SJCRH30 (cell line): ENCODE measurements around the gene CST6. TPM values are rescaled to one million over a fixed set of nuclear protein-coding genes. Genes with fewer than 3 reads are reported as not detected.
A peak's percentile ranks its signal among the peaks of the same experiment; 100 is the strongest.

Experiments used
- DNase-seq, 2 experiments: peaks; one replicate each; pipeline ENCODE4 v3.0.0-alpha.2; 2015 to 2020
- H3K27ac ChIP-seq: fragments of 250-450 bp; sonication (Bioruptor Pico); 2 replicates; pipeline ENCODE4 v1.5.1; 2020; ENCODE audit warnings: mild to moderate bottlenecking, moderate library complexity
- H3K27me3 ChIP-seq: fragments of 250-450 bp; sonication (Bioruptor Pico); 2 replicates; pipeline ENCODE4 v1.5.1; 2020; ENCODE audit warnings: mild to moderate bottlenecking, moderate library complexity
- H3K36me3 ChIP-seq: fragments of 250-450 bp; sonication (Bioruptor Pico); 2 replicates; pipeline ENCODE4 v1.5.1; 2020; ENCODE audit warnings: mild to moderate bottlenecking, moderate library complexity
- H3K4me1 ChIP-seq: fragments of 250-450 bp; sonication (Bioruptor Pico); 2 replicates; pipeline ENCODE4 v1.5.1; 2020; ENCODE audit warnings: mild to moderate bottlenecking, moderate library complexity
- H3K4me3 ChIP-seq: fragments of 250-450 bp; sonication (Bioruptor Pico); 2 replicates; pipeline ENCODE4 v1.5.1; 2020; ENCODE audit warnings: mild to moderate bottlenecking, moderate library complexity
- H3K9me3 ChIP-seq: fragments of 250-450 bp; sonication (Bioruptor Pico); replicated peaks from 2 replicates; pipeline ENCODE4 v1.5.1; 2020; ENCODE audit warnings: mild to moderate bottlenecking, moderate library complexity
- total RNA-seq: library from RNA; depleted of rRNA; stranded (reverse); fragments of >200 nt; shearing (Covaris generic); gene quantifications from 2 replicates; pipeline ENCODE4 v1.2.3, GENCODE V29; 2014

Gene CST6
- total RNA-seq, 1 experiment from 2014 or later, result not detected

GRCh38 chr11:65979261-65979759 is 32.5 kb upstream of the CST6 start:
- H3K27ac ChIP-seq, result no peak overlapping the region
- no peaks in the 10 kb centered on the region for H3K9me3 ChIP-seq
- no peak overlapping the region for H3K4me3 ChIP-seq
- H3K4me1 ChIP-seq, result no peaks in the 10 kb centered on the region
- DNase-seq, result no peak
- peaks cover 11% of the 10 kb centered on the region for H3K36me3 ChIP-seq
- no peaks in the 10 kb centered on the region for H3K27me3 ChIP-seq

- Histone ChIP-seq H3K36me3 (peaks cover 11% of the 10 kb centered on the region), H3K27ac (no peak overlapping the region), H3K4me1 (no peaks in the 10 kb centered on the region), H3K4me3 (no peak overlapping the region), H3K9me3 (no peaks in the 10 kb centered on the region), H3K27me3 (no peaks in the 10 kb centered on the region)
- DNase-seq, result no peak
Measured at GRCh38 chr11:65981101-65981740, 30.6 kb upstream of the CST6 start.

GRCh38 chr11:65981972-65982823 is 29.6 kb upstream of the CST6 start:
- DNase-seq, result no peak
- H3K4me1 ChIP-seq, result no peaks in the 10 kb centered on the region
- H3K4me3 ChIP-seq, result no peak overlapping the region
- no peak overlapping the region for H3K27ac ChIP-seq
- H3K9me3 ChIP-seq, result no peaks in the 10 kb centered on the region
- H3K36me3 ChIP-seq, result peaks cover 11% of the 10 kb centered on the region
- H3K27me3 ChIP-seq, result no peaks in the 10 kb centered on the region

GRCh38 chr11:65982824-65983588 is 28.8 kb upstream of the CST6 start:
- no peaks in the 10 kb centered on the region for H3K9me3 ChIP-seq
- H3K4me1 ChIP-seq, result no peaks in the 10 kb centered on the region
- no peaks in the 10 kb centered on the region for H3K27me3 ChIP-seq
- DNase-seq, result no peak
- no peak overlapping the region for H3K4me3 ChIP-seq
- no peak overlapping the region for H3K27ac ChIP-seq
- H3K36me3 ChIP-seq, result peaks cover 11% of the 10 kb centered on the region

GRCh38 chr11:65983589-65983987 is 28.2 kb upstream of the CST6 start:
- Histone ChIP-seq H3K9me3 (no peaks in the 10 kb centered on the region), H3K27ac (no peak overlapping the region), H3K4me3 (no peak overlapping the region), H3K36me3 (peaks cover 11% of the 10 kb centered on the region; the same call in 1 of the 2 replicates), H3K27me3 (no peaks in the 10 kb centered on the region), H3K4me1 (no peaks in the 10 kb centered on the region)
- no peak for DNase-seq

- Histone ChIP-seq H3K36me3 (no peaks in the 10 kb centered on the region), H3K9me3 (no peaks in the 10 kb centered on the region), H3K27ac (no peak overlapping the region), H3K27me3 (no peaks in the 10 kb centered on the region), H3K4me3 (no peak overlapping the region), H3K4me1 (no peaks in the 10 kb centered on the region)
- DNase-seq, result no peak
Measured at GRCh38 chr11:65987336-65987735, 24.5 kb upstream of the CST6 start.

GRCh38 chr11:65988791-65989592 is 22.8 kb upstream of the CST6 start:
- H3K27ac ChIP-seq, result no peak overlapping the region

GRCh38 chr11:65992056-65992455 is 19.8 kb upstream of the CST6 start:
- H3K4me1 ChIP-seq, result no peaks in the 10 kb centered on the region
- H3K27ac ChIP-seq, result no peak overlapping the region
- DNase-seq, result no peak
- peaks cover 4% of the 10 kb centered on the region; the same call in 1 of the 2 replicates for H3K36me3 ChIP-seq
- H3K9me3 ChIP-seq, result no peaks in the 10 kb centered on the region
- H3K4me3 ChIP-seq, result no peak overlapping the region
- H3K27me3 ChIP-seq, result no peaks in the 10 kb centered on the region

More at GRCh38 chr11:65988791-65989592, 22.8 kb upstream of the CST6 start:
- Histone ChIP-seq H3K36me3 (no peaks in the 10 kb centered on the region), H3K4me3 (no peak overlapping the region), H3K4me1 (no peaks in the 10 kb centered on the region), H3K9me3 (no peaks in the 10 kb centered on the region), H3K27me3 (no peaks in the 10 kb centered on the region)
- peak; percentile 87 to 96 for DNase-seq

GRCh38 chr11:65997286-65997685 is 14.5 kb upstream of the CST6 start:
- H3K36me3 ChIP-seq, result peaks cover 27% of the 10 kb centered on the region
- no peaks in the 10 kb centered on the region for H3K4me1 ChIP-seq
- H3K27me3 ChIP-seq, result no peaks in the 10 kb centered on the region
- H3K27ac ChIP-seq, result no peak overlapping the region
- DNase-seq, result no peak
- no peaks in the 10 kb centered on the region for H3K9me3 ChIP-seq
- H3K4me3 ChIP-seq, result no peak overlapping the region

GRCh38 chr11:66001942-66002647 is 9.7 kb upstream of the CST6 start, which contains the start of the genes BANF1 and EIF1AD:
BANF1 (plus strand) TSS chr11:66002503; CDS start chr11:66003251, 748 bp downstream.
EIF1AD (minus strand) TSS chr11:66002157; CDS start chr11:66000389, 1,768 bp downstream.
- Histone ChIP-seq H3K36me3 (peaks cover 36% of the 10 kb centered on the region), H3K4me3 (peak within 1 kb of the TSS; percentile 80), H3K27ac (peak within 1 kb of the TSS; percentile 81), H3K9me3 (no peaks in the 10 kb centered on the region), H3K4me1 (peaks cover 4% of the 10 kb centered on the region), H3K27me3 (no peaks in the 10 kb centered on the region)
- DNase-seq, result peak; percentile 95 to 99

GRCh38 chr11:66002648-66003225 is 9.1 kb upstream of the CST6 start:
- H3K4me3 ChIP-seq, result peak overlapping the region; percentile 80
- H3K27me3 ChIP-seq, result no peaks in the 10 kb centered on the region
- H3K4me1 ChIP-seq, result peaks cover 10% of the 10 kb centered on the region
- peak overlapping the region; percentile 81 for H3K27ac ChIP-seq
- H3K36me3 ChIP-seq, result peaks cover 31% of the 10 kb centered on the region
- H3K9me3 ChIP-seq, result no peaks in the 10 kb centered on the region
- peak; percentile 39 to 59 for DNase-seq

GRCh38 chr11:66003291-66003690 is 8.5 kb upstream of the CST6 start:
- Histone ChIP-seq H3K36me3 (peaks cover 30% of the 10 kb centered on the region), H3K4me3 (peak overlapping the region; percentile 80), H3K9me3 (no peaks in the 10 kb centered on the region), H3K4me1 (peaks cover 16% of the 10 kb centered on the region), H3K27me3 (no peaks in the 10 kb centered on the region), H3K27ac (peak overlapping the region; percentile 81; the same call in 1 of the 2 replicates)
- DNase-seq, result no peak

GRCh38 chr11:66004186-66004585 is 7.6 kb upstream of the CST6 start:
- Histone ChIP-seq H3K4me3 (no peak overlapping the region), H3K27ac (no peak overlapping the region), H3K4me1 (peaks cover 25% of the 10 kb centered on the region), H3K9me3 (no peaks in the 10 kb centered on the region), H3K36me3 (peaks cover 22% of the 10 kb centered on the region), H3K27me3 (no peaks in the 10 kb centered on the region)
- no peak for DNase-seq
